HL-60/S4 treated with phorbol 12-myristate 13-acetate at 8.2 ng/mL for 4 days and 3 days (cell line): ENCODE results near the gene ERFE.

ENCODE experiments used
- in situ Hi-C: fragments of 300-500 bp; cut with MboI; formaldehyde crosslinking; loops from 2 replicates; pipeline ENCODE4 v1.15.0; 2022; ENCODE audit warnings: low sequenced_read_pairs

ERFE gene

DNA sequence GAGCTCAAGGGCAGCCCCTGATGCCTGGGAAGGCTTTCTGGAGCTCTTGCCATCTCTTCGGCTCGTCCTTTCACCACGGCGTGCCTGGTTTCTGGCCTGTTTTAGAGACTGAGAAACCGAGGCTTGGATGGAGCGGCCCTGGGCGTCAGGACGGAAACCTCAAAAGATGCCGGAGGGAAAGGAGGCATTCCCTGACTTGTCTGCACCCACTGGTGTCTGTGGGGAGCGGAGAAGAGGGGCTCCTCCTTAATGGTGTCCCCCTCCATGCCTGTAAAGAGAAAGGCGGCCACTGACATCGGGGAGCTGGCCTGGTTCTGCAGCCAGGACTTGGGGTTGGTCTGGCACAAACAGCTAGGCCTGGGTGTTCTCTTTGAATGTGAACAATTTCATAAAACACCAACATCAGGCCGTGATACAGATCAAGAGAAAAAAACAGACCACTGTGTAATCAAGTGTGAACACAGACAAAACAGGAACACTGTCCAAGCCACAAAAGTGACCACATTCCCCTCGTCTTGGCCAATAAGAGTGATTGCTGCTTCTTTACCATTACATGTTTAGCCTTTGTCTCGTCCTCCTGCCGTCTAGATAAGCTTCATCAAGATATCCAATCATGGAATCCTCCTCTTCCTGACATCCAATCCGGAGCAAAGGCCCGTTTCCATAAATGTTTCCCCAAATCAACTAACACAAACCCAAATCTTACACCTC lies 45.4 kb downstream of the ERFE start:
- in situ Hi-C loops = no loop called here

- in situ Hi-C loops = no loop called here
Observed at GRCh38 chr2:238207006-238207405, 48.2 kb downstream of the ERFE start.

GRCh38 chr2:238216651-238217184 lies 57.9 kb downstream of the ERFE start:
- in situ Hi-C loops = no loop called here
